Left lung (tissue), 10 donors: ENCODE data around the gene FAM228A. TPM values are rescaled to one million over a fixed set of nuclear protein-coding genes. Genes with fewer than 3 reads are reported as not detected.

Experiments used
- ATAC-seq: fragments of 200-7000 bp; cut with Tn5 transposase; one replicate; pipeline ENCODE4 v1.9.1; 2020; ENCODE audit warnings: moderate library complexity
- DNase-seq, 4 donors: peaks; one replicate each; pipeline ENCODE4 v3.0.0-alpha.2; 2013 to 2020
- H3K27ac ChIP-seq, 2 donors: fragments of 200-600 bp; sonication (generic) in 1 of 2; one replicate each; pipeline versions ENCODE4 v1.5.0 to v1.8.0; 2020 to 2021
- H3K27me3 ChIP-seq, 2 donors: fragments of 200-600 bp; sonication (generic) in 1 of 2; one replicate each; pipeline versions ENCODE4 v1.5.0 to v1.8.0; 2020 to 2021
- H3K36me3 ChIP-seq, 2 donors: fragments of 200-600 bp; sonication (generic) in 1 of 2; one replicate each; pipeline versions ENCODE4 v1.5.0 to v1.8.0; 2020 to 2021
- H3K4me1 ChIP-seq, 2 donors: fragments of 200-600 bp; one replicate each; pipeline ENCODE4 v1.8.0; 2021
- H3K4me3 ChIP-seq, 2 donors: fragments of 200-600 bp; sonication (generic) in 1 of 2; one replicate each; pipeline versions ENCODE4 v1.5.0 to v1.8.0; 2020 to 2021; ENCODE audit warnings: mild to moderate bottlenecking in 1 of 2
- H3K9me3 ChIP-seq, 2 donors: fragments of 200-600 bp; sonication (generic) in 1 of 2; one replicate each; pipeline versions ENCODE4 v1.5.0 to v1.8.0; 2020 to 2021
- CTCF ChIP-seq, 2 donors: fragments of 200-600 bp; sonication (generic) in 1 of 2; IDR thresholded peaks; one replicate each; pipeline versions ENCODE4 v1.5.0 to v1.8.0; 2021; ENCODE audit warnings: antibody characterized with exemption in 2 of 2
- intact Hi-C, 2 donors: fragments of 100-400 bp; cut with DNase I; formaldehyde crosslinking; loops; one replicate each; pipeline versions ENCODE4 v1.11.2 to v1.14.2; 2022
- polyA plus RNA-seq, 6 donors: library from polyadenylated mRNA; unstranded; fragments of 120-200 nt; gene quantifications; one replicate each; pipeline ENCODE4 v1.2.1, GENCODE V29; 2013; ENCODE audit not compliant: insufficient read length in 6 of 6
- total RNA-seq, 2 donors: library from RNA; stranded (reverse); fragmentation: NEBNext Ultra II Directional; extraction: Animal tissue kit (Norgen Biotek cat#: 25700); gene quantifications; one replicate each; pipeline ENCODE4 v1.2.1, GENCODE V29; 2021
- donor health status: DM: no; HTN: yes; CAD: no.
- donor health status: DM: no; HTN: no; CAD: no.

The FAM228A gene
- total and polyA plus RNA-seq, 8 donors: 0.41 to 3.4 (median 1.4) TPM

- intact Hi-C loops: no loop called here
- ATAC-seq: no peak
- Histone ChIP-seq H3K27ac (no peak overlapping the region), H3K4me1 (no peaks in the 10 kb centered on the region), H3K4me3 (no peak overlapping the region), H3K9me3 (no peaks in the 10 kb centered on the region), H3K36me3 (peaks cover 0 to 97% of the 10 kb centered on the region in 2 donors), H3K27me3 (no peaks in the 10 kb centered on the region)
- TF ChIP-seq CTCF (IDR thresholded peaks at IDR 0.05): no peak
- DNase-seq: no peak
Measured at GRCh38 chr2:24205131-24205530, 30.3 kb downstream of the FAM228A start.

- Histone ChIP-seq H3K36me3 (peaks cover 0 to 98% of the 10 kb centered on the region in 2 donors), H3K27ac (no peak overlapping the region), H3K27me3 (no peaks in the 10 kb centered on the region), H3K9me3 (no peaks in the 10 kb centered on the region), H3K4me1 (no peaks in the 10 kb centered on the region), H3K4me3 (no peak overlapping the region)
- intact Hi-C loops: no loop called here
- DNase-seq (no peak), ATAC-seq (no peak)
- no peak for TF ChIP-seq CTCF (IDR thresholded peaks at IDR 0.05)
Measured at GRCh38 chr2:24206242-24206641, 31.4 kb downstream of the FAM228A start.

- DNase-seq (no peak), ATAC-seq (no peak)
- no peaks in the 10 kb centered on the region for H3K27me3 ChIP-seq
- H3K4me1 ChIP-seq: no peaks in the 10 kb centered on the region
- no peak overlapping the region for H3K27ac ChIP-seq
- intact Hi-C loops: no loop called here
- peaks cover 0 to 98% of the 10 kb centered on the region in 2 donors for H3K36me3 ChIP-seq
- no peaks in the 10 kb centered on the region for H3K9me3 ChIP-seq
- TF ChIP-seq CTCF (IDR thresholded peaks at IDR 0.05): no peak
- H3K4me3 ChIP-seq: no peak overlapping the region
Measured at GRCh38 chr2:24206714-24207113, 31.9 kb downstream of the FAM228A start.

GRCh38 chr2:24207359-24207758, 32.5 kb downstream of the FAM228A start:
- intact Hi-C loops: no loop called here
- DNase-seq (no peak), ATAC-seq (no peak)
- Histone ChIP-seq H3K27ac (no peak overlapping the region), H3K27me3 (no peaks in the 10 kb centered on the region), H3K9me3 (no peaks in the 10 kb centered on the region), H3K36me3 (peaks cover 0 to 100% of the 10 kb centered on the region in 2 donors), H3K4me1 (no peaks in the 10 kb centered on the region), H3K4me3 (no peak overlapping the region)
- no peak for TF ChIP-seq CTCF (IDR thresholded peaks at IDR 0.05)

GRCh38 chr2:24208490-24208889, 33.6 kb downstream of the FAM228A start:
- Histone ChIP-seq H3K27me3 (no peaks in the 10 kb centered on the region), H3K4me3 (no peak overlapping the region), H3K27ac (no peak overlapping the region), H3K36me3 (peaks cover 0 to 100% of the 10 kb centered on the region in 2 donors), H3K9me3 (no peaks in the 10 kb centered on the region), H3K4me1 (no peaks in the 10 kb centered on the region)
- ATAC-seq (no peak), DNase-seq (no peak)
- intact Hi-C loops: no loop called here
- TF ChIP-seq CTCF (IDR thresholded peaks at IDR 0.05): no peak
